Endodermal cell (in vitro differentiated cells): ENCODE data around the gene COASY. TPM values are rescaled to one million over a fixed set of nuclear protein-coding genes. Genes with fewer than 3 reads are reported as not detected.

Source experiments
- DNase-seq: peaks from one replicate; pipeline ENCODE4 v3.0.0-alpha.2; 2017
- H3K27ac ChIP-seq: 2 replicates; pipeline ENCODE4 v1.5.1; 2013; ENCODE audit warnings: mild to moderate bottlenecking, low read depth, low read length, moderate library complexity
- H3K27me3 ChIP-seq: 2 replicates; pipeline ENCODE4 v1.6.1; 2013; ENCODE audit warnings: mild to moderate bottlenecking, low read length, moderate library complexity; ENCODE audit not compliant: insufficient read depth, control insufficient read depth, poor library complexity, severe bottlenecking
- H3K36me3 ChIP-seq: 2 replicates; pipeline ENCODE4 v1.7.0; 2013; ENCODE audit warnings: mild to moderate bottlenecking, low read length, moderate library complexity; ENCODE audit not compliant: control insufficient read depth, insufficient read depth
- H3K4me1 ChIP-seq: one replicate; pipeline ENCODE4 v1.7.0; 2013; ENCODE audit warnings: low read length; ENCODE audit not compliant: control insufficient read depth, insufficient read depth
- H3K4me3 ChIP-seq: 2 replicates; pipeline ENCODE4 v1.5.1; 2013; ENCODE audit warnings: mild to moderate bottlenecking, low read length, moderate library complexity
- H3K9ac ChIP-seq: 2 replicates; pipeline ENCODE4 v1.6.1; 2013; ENCODE audit warnings: mild to moderate bottlenecking, low read length, moderate library complexity; ENCODE audit not compliant: poor library complexity, severe bottlenecking; ENCODE audit errors: extremely low read depth
- H3K9me3 ChIP-seq: 2 replicates; pipeline ENCODE4 v1.6.1; 2013; ENCODE audit warnings: mild to moderate bottlenecking, low read length, moderate library complexity; ENCODE audit not compliant: control insufficient read depth
- H3K27ac Mint-ChIP-seq: 2 replicates; pipeline ENCODE4 v1.8.0; 2020; ENCODE audit warnings: mixed read lengths
- H3K27me3 Mint-ChIP-seq: 2 replicates; pipeline ENCODE4 v1.8.0; 2021; ENCODE audit warnings: mild to moderate bottlenecking, mixed read lengths; ENCODE audit not compliant: insufficient read depth
- H3K36me3 Mint-ChIP-seq: 2 replicates; pipeline ENCODE4 v1.8.0; 2020; ENCODE audit warnings: low read depth, mixed read lengths
- H3K4me1 Mint-ChIP-seq: 2 replicates; pipeline ENCODE4 v1.8.0; 2020; ENCODE audit warnings: mixed read lengths
- H3K4me3 Mint-ChIP-seq: 2 replicates; pipeline ENCODE4 v1.8.0; 2020; ENCODE audit warnings: mild to moderate bottlenecking, moderate library complexity, mixed read lengths
- H3K9me3 Mint-ChIP-seq: 2 replicates; pipeline ENCODE4 v1.8.0; 2020; ENCODE audit warnings: mild to moderate bottlenecking, mixed read lengths
- CTCF ChIP-seq: fragments of 200-600 bp; sonication (generic); conservative IDR thresholded peaks from 2 replicates; pipeline ENCODE4 v1.5.0; 2021; ENCODE audit warnings: antibody characterized with exemption, mild to moderate bottlenecking
- WGBS, 2 experiments: methylation state at CpG; one replicate each; pipeline versions ENCODE4 v1.1.5 to v1.1.7; 2013; ENCODE audit warnings: missing lambda C conversion rate in 2 of 2, mixed read lengths in 1 of 2; ENCODE audit not compliant: insufficient coverage in 1 of 2, insufficient read length in 1 of 2; 5-methylcytosine and 5-hydroxymethylcytosine counted together
- total RNA-seq, 2 donors: library from RNA; stranded (reverse); fragmentation: NEBNext Ultra II Directional in 1 of 2; extraction: Animal tissue kit (Norgen Biotek cat#: 25700) in 1 of 2; gene quantifications; 2 replicates in 1 of 2; 3 replicates in 1 of 2; pipeline ENCODE4 v1.2.1, GENCODE V29; 2021

COASY gene
- total RNA-seq, 2 donors from 2014 or later: 97.7 to 99.4 TPM

- H3K4me3 Mint-ChIP-seq: no peak overlapping the region
- H3K27ac Mint-ChIP-seq: no peak overlapping the region
- H3K27me3 ChIP-seq: no peaks in the 10 kb centered on the region
- H3K4me3 ChIP-seq: no peak overlapping the region
- H3K9me3 Mint-ChIP-seq: no peaks in the 10 kb centered on the region
- H3K27me3 Mint-ChIP-seq: no peaks in the 10 kb centered on the region
- peaks cover 81% of the 10 kb centered on the region for H3K36me3 ChIP-seq
- H3K4me1 ChIP-seq: no peaks in the 10 kb centered on the region
- no peaks in the 10 kb centered on the region for H3K4me1 Mint-ChIP-seq
- peaks cover 69% of the 10 kb centered on the region for H3K36me3 Mint-ChIP-seq
- H3K9ac ChIP-seq: no peak overlapping the region
- H3K9me3 ChIP-seq: no peaks in the 10 kb centered on the region
- no peak for DNase-seq
- 97% methylated on average over 1 of the region's 1 CpG; no CpG with 5 or more reads in 1 of the 2 experiments for WGBS, 2 experiments
- H3K27ac ChIP-seq: no peak overlapping the region
- no peak for TF ChIP-seq CTCF
Measured at GRCh38 chr17:42585353-42585752, 23.4 kb downstream of the COASY start.

- no peaks in the 10 kb centered on the region for H3K27me3 Mint-ChIP-seq
- no peaks in the 10 kb centered on the region for H3K27me3 ChIP-seq
- no peaks in the 10 kb centered on the region for H3K4me1 Mint-ChIP-seq
- DNase-seq: no peak
- H3K36me3 ChIP-seq: peaks cover 86% of the 10 kb centered on the region
- peaks cover 71% of the 10 kb centered on the region for H3K36me3 Mint-ChIP-seq
- no peak for TF ChIP-seq CTCF
- no peaks in the 10 kb centered on the region for H3K4me1 ChIP-seq
- no peak overlapping the region for H3K9ac ChIP-seq
- H3K27ac ChIP-seq: no peak overlapping the region
- H3K9me3 Mint-ChIP-seq: no peaks in the 10 kb centered on the region
- 81 to 92% methylated on average over 2 to 7 of the region's 7 CpGs for whole genome bisulfite sequencing, 2 experiments
- H3K27ac Mint-ChIP-seq: no peak overlapping the region
- H3K4me3 ChIP-seq: no peak overlapping the region
- no peaks in the 10 kb centered on the region for H3K9me3 ChIP-seq
- H3K4me3 Mint-ChIP-seq: no peak overlapping the region
Measured at GRCh38 chr17:42586514-42587230, 24.7 kb downstream of the COASY start.

GRCh38 chr17:42590886-42591285, 28.9 kb downstream of the COASY start:
- no peak overlapping the region for H3K4me3 Mint-ChIP-seq
- no peak overlapping the region for H3K27ac ChIP-seq
- H3K4me1 ChIP-seq: no peaks in the 10 kb centered on the region
- TF ChIP-seq CTCF: no peak
- no peaks in the 10 kb centered on the region for H3K9me3 ChIP-seq
- DNase-seq: no peak
- no peaks in the 10 kb centered on the region for H3K27me3 ChIP-seq
- no peaks in the 10 kb centered on the region for H3K4me1 Mint-ChIP-seq
- peaks cover 57% of the 10 kb centered on the region for H3K36me3 Mint-ChIP-seq
- H3K9me3 Mint-ChIP-seq: no peaks in the 10 kb centered on the region
- peaks cover 55% of the 10 kb centered on the region for H3K36me3 ChIP-seq
- no peak overlapping the region for H3K9ac ChIP-seq
- H3K4me3 ChIP-seq: no peak overlapping the region
- no peaks in the 10 kb centered on the region for H3K27me3 Mint-ChIP-seq
- no peak overlapping the region for H3K27ac Mint-ChIP-seq
- 99 to 100% methylated on average over 1 to 2 of the region's 2 CpGs for WGBS, 2 experiments
